ENCODE measurements around the gene DEUP1.
"Not testable (repeated sequence)": the region's sequence is repeated elsewhere in the genome, so short reads cannot be mapped to it uniquely, and the experiment has no call there.

The DEUP1 gene

GRCh38 chr11:93330446-93330984, at the start of gene DEUP1:
DEUP1 (plus strand) TSS chr11:93330742; CDS start chr11:93332260, 1,518 bp downstream.
- TF ChIP-seq Cebpa-rat (IDR thresholded peaks at IDR 0.05): no peak
- Histone ChIP-seq H3K9me3 (peaks cover 12% of the 10 kb centered on the region), H3K4me3 (no peak within 1 kb of the TSS), H3K9ac (no peak within 1 kb of the TSS), H3K4me2 (no peak within 1 kb of the TSS), H4K20me1 (no peaks in the 10 kb centered on the region), H3K4me1 (no peaks in the 10 kb centered on the region), H3K36me3 (no peaks in the 10 kb centered on the region), H3K27me3 (no peaks in the 10 kb centered on the region), H3K27ac (no peak within 1 kb of the TSS)

- Histone ChIP-seq H3K4me1 (no peaks in the 10 kb centered on the region), H3K9me3 (no peaks in the 10 kb centered on the region), H3K4me2 (no peak overlapping the region), H3K27me3 (no peaks in the 10 kb centered on the region), H4K20me1 (no peaks in the 10 kb centered on the region), H3K36me3 (no peaks in the 10 kb centered on the region), H3K9ac (no peak overlapping the region), H3K4me3 (no peak overlapping the region), H3K27ac (no peak overlapping the region)
- TF ChIP-seq Cebpa-rat (IDR thresholded peaks at IDR 0.05): no peak
Measured at GRCh38 chr11:93285430-93285829, 45.1 kb upstream of the DEUP1 start.

- no peaks in the 10 kb centered on the region for H3K9me3 ChIP-seq
- H3K36me3 ChIP-seq: no peaks in the 10 kb centered on the region
- H3K27me3 ChIP-seq: no peaks in the 10 kb centered on the region
- H3K4me1 ChIP-seq: no peaks in the 10 kb centered on the region
- no peak overlapping the region for H3K4me2 ChIP-seq
- no peak overlapping the region for H3K27ac ChIP-seq
- no peaks in the 10 kb centered on the region for H4K20me1 ChIP-seq
- no peak overlapping the region for H3K4me3 ChIP-seq
- TF ChIP-seq Cebpa-rat (IDR thresholded peaks at IDR 0.05): no peak
- no peak overlapping the region for H3K9ac ChIP-seq
Measured at GRCh38 chr11:93287434-93287833, 43.1 kb upstream of the DEUP1 start.

GRCh38 chr11:93288079-93288478, 42.5 kb upstream of the DEUP1 start:
- TF ChIP-seq Cebpa-rat (IDR thresholded peaks at IDR 0.05): no peak
- Histone ChIP-seq H3K4me2 (no peak overlapping the region), H3K36me3 (no peaks in the 10 kb centered on the region), H3K27me3 (no peaks in the 10 kb centered on the region), H3K9me3 (no peaks in the 10 kb centered on the region), H3K9ac (no peak overlapping the region), H3K27ac (no peak overlapping the region), H4K20me1 (no peaks in the 10 kb centered on the region), H3K4me1 (no peaks in the 10 kb centered on the region), H3K4me3 (no peak overlapping the region)

GRCh38 chr11:93288767-93289166, 41.8 kb upstream of the DEUP1 start:
- Histone ChIP-seq H3K36me3 (no peaks in the 10 kb centered on the region), H4K20me1 (no peaks in the 10 kb centered on the region), H3K9me3 (no peaks in the 10 kb centered on the region), H3K4me1 (no peaks in the 10 kb centered on the region), H3K4me3 (no peak overlapping the region), H3K27me3 (no peaks in the 10 kb centered on the region), H3K4me2 (no peak overlapping the region), H3K27ac (no peak overlapping the region), H3K9ac (no peak overlapping the region)
- no peak for TF ChIP-seq Cebpa-rat (IDR thresholded peaks at IDR 0.05)

- H3K27me3 ChIP-seq: no peaks in the 10 kb centered on the region
- no peak overlapping the region for H3K4me2 ChIP-seq
- H4K20me1 ChIP-seq: no peaks in the 10 kb centered on the region
- no peaks in the 10 kb centered on the region for H3K36me3 ChIP-seq
- no peak overlapping the region for H3K27ac ChIP-seq
- TF ChIP-seq Cebpa-rat (IDR thresholded peaks at IDR 0.05): no peak
- no peak overlapping the region for H3K9ac ChIP-seq
- no peaks in the 10 kb centered on the region for H3K4me1 ChIP-seq
- H3K9me3 ChIP-seq: no peaks in the 10 kb centered on the region
- H3K4me3 ChIP-seq: no peak overlapping the region
Measured at GRCh38 chr11:93289782-93290463, 40.6 kb upstream of the DEUP1 start.

GRCh38 chr11:93291110-93291509, 39.4 kb upstream of the DEUP1 start:
- no peaks in the 10 kb centered on the region for H3K27me3 ChIP-seq
- no peak overlapping the region for H3K4me2 ChIP-seq
- TF ChIP-seq Cebpa-rat (IDR thresholded peaks at IDR 0.05): no peak
- no peak overlapping the region for H3K4me3 ChIP-seq
- H3K9ac ChIP-seq: no peak overlapping the region
- no peaks in the 10 kb centered on the region for H3K9me3 ChIP-seq
- no peaks in the 10 kb centered on the region for H3K4me1 ChIP-seq
- no peaks in the 10 kb centered on the region for H4K20me1 ChIP-seq
- no peak overlapping the region for H3K27ac ChIP-seq
- H3K36me3 ChIP-seq: no peaks in the 10 kb centered on the region

- no peak overlapping the region for H3K4me2 ChIP-seq
- no peak for TF ChIP-seq Cebpa-rat (IDR thresholded peaks at IDR 0.05)
- H3K4me3 ChIP-seq: no peak overlapping the region
- no peaks in the 10 kb centered on the region for H3K9me3 ChIP-seq
- H3K4me1 ChIP-seq: no peaks in the 10 kb centered on the region
- H3K27ac ChIP-seq: no peak overlapping the region
- H4K20me1 ChIP-seq: no peaks in the 10 kb centered on the region
- H3K9ac ChIP-seq: no peak overlapping the region
- H3K36me3 ChIP-seq: no peaks in the 10 kb centered on the region
- H3K27me3 ChIP-seq: no peaks in the 10 kb centered on the region
Measured at GRCh38 chr11:93291898-93292297, 38.6 kb upstream of the DEUP1 start.

- H3K9ac ChIP-seq: no peak overlapping the region
- TF ChIP-seq Cebpa-rat (IDR thresholded peaks at IDR 0.05): no peak
- no peaks in the 10 kb centered on the region for H3K9me3 ChIP-seq
- H3K36me3 ChIP-seq: no peaks in the 10 kb centered on the region
- no peak overlapping the region for H3K4me2 ChIP-seq
- no peak overlapping the region for H3K4me3 ChIP-seq
- no peaks in the 10 kb centered on the region for H3K27me3 ChIP-seq
- H3K4me1 ChIP-seq: no peaks in the 10 kb centered on the region
- H3K27ac ChIP-seq: no peak overlapping the region
- H4K20me1 ChIP-seq: no peaks in the 10 kb centered on the region
Measured at GRCh38 chr11:93295921-93296575, 34.5 kb upstream of the DEUP1 start.

GRCh38 chr11:93303689-93304088, 26.9 kb upstream of the DEUP1 start:
- no peak overlapping the region for H3K27ac ChIP-seq
- H3K4me1 ChIP-seq: no peaks in the 10 kb centered on the region
- no peak for TF ChIP-seq Cebpa-rat (IDR thresholded peaks at IDR 0.05)
- no peak overlapping the region for H3K4me2 ChIP-seq
- no peaks in the 10 kb centered on the region for H3K27me3 ChIP-seq
- no peaks in the 10 kb centered on the region for H4K20me1 ChIP-seq
- no peaks in the 10 kb centered on the region for H3K36me3 ChIP-seq
- no peak overlapping the region for H3K4me3 ChIP-seq
- H3K9ac ChIP-seq: no peak overlapping the region
- peaks cover 9% of the 10 kb centered on the region; the same call in 1 of the 2 replicates for H3K9me3 ChIP-seq

GRCh38 chr11:93314399-93314798, 16.1 kb upstream of the DEUP1 start:
- H4K20me1 ChIP-seq, H3K4me1 ChIP-seq, H3K4me2 ChIP-seq, H3K27me3 ChIP-seq, H3K9ac ChIP-seq, H3K36me3 ChIP-seq, H3K4me3 ChIP-seq, H3K27ac ChIP-seq: not testable (repeated sequence)
- H3K9me3 ChIP-seq: peaks cover 25% of the 10 kb centered on the region
